ENCODE results near the gene RAD9B.
"Not testable (repeated sequence)": the region's sequence is repeated elsewhere in the genome, so short reads cannot be mapped to it uniquely, and the experiment has no call there.

RAD9B gene

GRCh38 chr12:110501752-110502738 is at the start of gene RAD9B, which contains the start of gene VPS29:
Gene RAD9B (plus strand): TSS chr12:110502331. CDS start chr12:110502338, 7 bp downstream.
Gene VPS29 (minus strand): TSS chr12:110502111. CDS start chr12:110502051, 60 bp downstream.
- TF ChIP-seq POLR2A (IDR thresholded peaks at IDR 0.05; ENCODE audit: low read length) (peak; percentile 95), GATA1 (IDR thresholded peaks at IDR 0.05; ENCODE audit: low read depth, low read length) (no peak)
- DNase-seq = peak; percentile 99

- no peak for TF ChIP-seq GATA1 (IDR thresholded peaks at IDR 0.05; ENCODE audit: low read depth, low read length)
- no peak for DNase-seq
Observed at GRCh38 chr12:110453569-110454296, 48.4 kb upstream of the RAD9B start.

DNA sequence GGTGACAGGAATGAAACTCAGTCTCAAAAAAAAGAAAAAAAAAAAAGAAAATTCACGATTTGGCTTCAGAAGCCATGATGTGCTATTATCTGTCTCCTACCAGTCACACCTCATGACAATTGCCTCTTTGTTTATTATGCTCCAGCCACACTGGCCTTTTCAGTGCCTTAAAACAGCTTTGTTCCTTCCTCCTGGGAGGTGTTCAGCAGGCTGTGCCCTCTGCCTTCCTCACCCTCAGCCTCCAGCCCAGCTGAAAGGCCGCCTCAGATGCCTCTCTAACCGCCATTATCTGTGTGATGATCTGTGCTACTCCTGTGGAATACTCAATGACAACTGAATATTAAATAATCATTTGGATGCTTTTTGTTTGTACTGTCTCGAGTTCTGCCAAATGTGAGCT is 43.4 kb upstream of the RAD9B start:
- no peak for TF ChIP-seq POLR2A (IDR thresholded peaks at IDR 0.05; ENCODE audit: low read length)
- no peak for TF ChIP-seq GATA1 (IDR thresholded peaks at IDR 0.05; ENCODE audit: low read depth, low read length)
- no peak for DNase-seq

DNA sequence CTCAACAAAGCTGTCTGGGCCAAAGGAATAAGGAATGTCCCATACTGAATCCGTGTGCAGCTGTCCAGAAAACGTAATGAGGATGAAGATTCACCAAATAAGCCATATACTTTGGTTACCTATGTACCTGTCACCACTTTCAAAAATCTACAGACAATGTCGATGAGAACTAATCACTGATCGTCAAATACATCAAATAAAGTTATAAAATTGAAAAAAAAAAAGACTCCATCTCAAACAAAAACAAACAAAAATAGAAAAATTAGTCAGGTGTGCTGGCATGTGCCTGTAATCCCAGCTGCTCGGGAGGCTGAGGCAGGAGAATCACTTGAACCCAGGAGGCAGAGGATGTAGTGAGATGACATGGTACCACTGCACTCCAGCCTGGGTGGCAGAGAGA is 40.9 kb upstream of the RAD9B start:
- DNase-seq = not testable (repeated sequence)

GRCh38 chr12:110465024-110465423 is 37.1 kb upstream of the RAD9B start:
- TF ChIP-seq POLR2A (IDR thresholded peaks at IDR 0.05; ENCODE audit: low read length) = no peak
- no peak for TF ChIP-seq GATA1 (IDR thresholded peaks at IDR 0.05; ENCODE audit: low read depth, low read length)
- DNase-seq = no peak

- not testable (repeated sequence) for DNase-seq
Observed at GRCh38 chr12:110465765-110466164, 36.4 kb upstream of the RAD9B start.

- TF ChIP-seq GATA1 (IDR thresholded peaks at IDR 0.05; ENCODE audit: low read depth, low read length) = no peak
- TF ChIP-seq POLR2A (IDR thresholded peaks at IDR 0.05; ENCODE audit: low read length) = no peak
Observed at GRCh38 chr12:110466791-110467190, 35.3 kb upstream of the RAD9B start.

DNA sequence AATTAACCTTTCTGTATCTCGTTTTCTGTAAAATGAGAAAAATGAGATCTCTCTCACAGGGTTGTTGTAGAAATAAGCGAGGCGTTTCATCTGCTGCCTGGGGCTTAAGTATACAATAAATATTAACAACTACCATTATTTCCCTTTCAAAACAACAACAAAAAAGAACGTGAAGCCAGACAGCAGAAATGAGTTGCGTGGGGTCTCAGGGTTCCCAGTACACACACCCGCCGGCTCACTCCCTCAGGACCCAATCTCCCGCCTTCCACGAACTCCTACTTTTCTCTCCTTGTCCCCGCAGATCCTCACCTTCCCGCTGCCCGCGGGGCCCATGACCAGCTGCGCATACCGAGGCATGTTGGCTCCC is 34.3 kb upstream of the RAD9B start:
- no peak for TF ChIP-seq GATA1 (IDR thresholded peaks at IDR 0.05; ENCODE audit: low read depth, low read length)
- TF ChIP-seq POLR2A (IDR thresholded peaks at IDR 0.05; ENCODE audit: low read length) = no peak
- no peak for DNase-seq

More at GRCh38 chr12:110466791-110467190, 35.3 kb upstream of the RAD9B start:
- DNase-seq = no peak

- DNase-seq = peak; percentile 98
- TF ChIP-seq POLR2A (IDR thresholded peaks at IDR 0.05; ENCODE audit: low read length) (peak; percentile 92), GATA1 (IDR thresholded peaks at IDR 0.05; ENCODE audit: low read depth, low read length) (no peak)
Observed at GRCh38 chr12:110468214-110469048, 33.7 kb upstream of the RAD9B start, which contains the start of the genes FAM216A and GPN3. Gene FAM216A (plus strand): TSS chr12:110468845. CDS start chr12:110468876, 31 bp downstream. Gene GPN3 (minus strand): TSS chr12:110468257. CDS start chr12:110468203, 54 bp downstream.

- no peak for TF ChIP-seq GATA1 (IDR thresholded peaks at IDR 0.05; ENCODE audit: low read depth, low read length)
- TF ChIP-seq POLR2A (IDR thresholded peaks at IDR 0.05; ENCODE audit: low read length) = no peak
- no peak for DNase-seq
Observed at GRCh38 chr12:110475426-110475825, 26.7 kb upstream of the RAD9B start.

DNA sequence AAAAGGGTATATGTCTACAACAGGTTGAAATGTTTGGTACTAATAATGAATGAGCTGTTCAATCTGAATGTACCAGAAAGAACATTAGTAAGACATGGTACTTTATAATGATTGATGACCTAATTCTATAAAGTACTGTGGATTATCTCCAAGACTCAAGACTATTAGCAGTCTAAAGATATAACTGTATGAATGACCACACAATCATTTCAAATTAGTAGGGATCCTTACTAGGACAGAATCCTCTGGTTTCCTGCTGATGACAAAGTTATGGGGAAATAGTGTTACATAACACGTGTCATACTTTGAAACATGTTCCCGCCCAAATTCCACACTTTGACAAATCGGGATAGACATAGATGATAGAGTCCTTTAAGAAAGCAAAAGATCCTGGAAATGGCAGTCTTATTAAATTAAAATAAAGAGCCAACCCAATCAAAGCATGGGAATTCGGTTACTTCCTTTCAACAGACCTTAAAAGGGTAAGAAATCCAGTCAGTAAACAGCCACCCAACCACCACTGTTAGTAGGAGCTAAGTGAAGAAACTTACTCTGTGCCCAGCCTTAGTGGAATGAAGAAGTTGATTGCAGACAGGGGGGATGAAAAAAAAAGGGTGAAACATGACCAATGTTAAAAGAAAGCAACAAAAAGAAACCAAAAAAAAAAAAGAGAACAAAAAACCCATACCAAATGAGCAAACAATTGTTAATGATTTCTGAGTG is 3.0 kb upstream of the RAD9B start:
- DNase-seq = peak in 1 of 2 experiments; percentile 29

GRCh38 chr12:110501399-110501751 is 756 bp upstream of the RAD9B start:
- TF ChIP-seq GATA1 (IDR thresholded peaks at IDR 0.05; ENCODE audit: low read depth, low read length) (no peak), POLR2A (IDR thresholded peaks at IDR 0.05; ENCODE audit: low read length) (no peak)
- peak in 1 of 2 experiments; percentile 75 for DNase-seq

More for the DNA sequence above, 3.0 kb upstream of the RAD9B start:
- TF ChIP-seq POLR2A (IDR thresholded peaks at IDR 0.05; ENCODE audit: low read length) (no peak), GATA1 (IDR thresholded peaks at IDR 0.05; ENCODE audit: low read depth, low read length) (no peak)

DNA sequence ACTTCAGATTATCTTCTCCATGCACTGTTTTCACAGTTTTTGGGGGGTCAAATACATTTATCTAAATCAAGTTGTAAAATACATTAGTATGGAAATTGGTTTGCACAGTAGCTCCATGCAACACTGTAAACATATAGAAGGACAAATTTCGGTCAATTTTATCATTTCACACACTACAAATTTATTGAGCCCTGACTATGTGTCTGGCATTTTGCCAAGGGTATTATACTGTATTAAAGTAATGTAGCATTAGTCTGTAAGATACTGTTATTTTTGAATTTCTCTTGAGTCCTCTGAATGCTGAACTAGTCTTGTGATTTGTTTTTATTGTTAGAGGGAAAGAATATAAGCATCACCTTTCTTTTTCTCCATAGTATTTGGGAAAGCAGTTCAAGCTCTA is 1.3 kb downstream of the RAD9B start:
- TF ChIP-seq GATA1 (IDR thresholded peaks at IDR 0.05; ENCODE audit: low read depth, low read length) (no peak), POLR2A (IDR thresholded peaks at IDR 0.05; ENCODE audit: low read length) (no peak)
- no peak for DNase-seq
